ENCODE measurements around the gene SPAG17.
A peak's percentile ranks its signal among the peaks of the same experiment; 100 is the strongest.

SPAG17 gene

DNA sequence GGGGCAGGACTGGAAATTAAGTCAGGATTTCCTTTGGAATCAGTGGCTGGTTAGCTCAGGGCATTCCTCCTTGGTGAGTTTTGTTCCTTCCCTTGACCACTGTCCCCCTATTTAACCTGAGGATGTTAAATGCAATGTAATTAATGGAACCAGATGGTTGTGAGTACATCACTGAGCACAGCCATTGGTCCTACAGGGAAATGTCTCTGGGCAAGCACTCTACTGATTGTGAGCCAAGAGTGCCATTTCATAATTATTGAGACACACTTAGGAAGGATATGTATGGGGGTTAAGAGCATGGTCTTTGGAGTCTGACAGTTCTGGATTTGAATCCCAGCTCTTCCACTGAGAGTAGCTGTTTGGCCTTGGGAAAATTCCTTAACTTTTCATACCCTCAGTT is 74.4 kb downstream of the SPAG17 start:
- Histone ChIP-seq H3K4me1 (ENCODE audit: insufficient read depth, poor library complexity, severe bottlenecking) (peaks cover 28% of the 10 kb centered on the region), H3K27ac (ENCODE audit: poor library complexity, severe bottlenecking) (no peak overlapping the region), H3K9me3 (ENCODE audit: severe bottlenecking) (no peaks in the 10 kb centered on the region), H3K4me3 (ENCODE audit: severe bottlenecking) (no peak overlapping the region), H3K27me3 (ENCODE audit: insufficient read depth, poor library complexity, severe bottlenecking) (no peaks in the 10 kb centered on the region), H3K36me3 (ENCODE audit: low read depth) (no peaks in the 10 kb centered on the region)
- no peak for TF ChIP-seq CTCF (IDR thresholded peaks at IDR 0.05; ENCODE audit: poor library complexity, severe bottlenecking)
- DNase-seq (ENCODE audit: low spot score) (no peak), ATAC-seq (ENCODE audit: low read depth) (no peak)

- no peaks in the 10 kb centered on the region for H3K36me3 ChIP-seq (ENCODE audit: low read depth)
- no peak overlapping the region for H3K27ac ChIP-seq (ENCODE audit: poor library complexity, severe bottlenecking)
- no peaks in the 10 kb centered on the region for H3K27me3 ChIP-seq (ENCODE audit: insufficient read depth, poor library complexity, severe bottlenecking)
- no peaks in the 10 kb centered on the region for H3K9me3 ChIP-seq (ENCODE audit: severe bottlenecking)
- no peak for DNase-seq (ENCODE audit: low spot score)
- no peak for ATAC-seq (ENCODE audit: low read depth)
- no peak for TF ChIP-seq CTCF (IDR thresholded peaks at IDR 0.05; ENCODE audit: poor library complexity, severe bottlenecking)
- peaks cover 5% of the 10 kb centered on the region for H3K4me1 ChIP-seq (ENCODE audit: insufficient read depth, poor library complexity, severe bottlenecking)
- H3K4me3 ChIP-seq (ENCODE audit: severe bottlenecking): no peak overlapping the region
Measured at GRCh38 chr1:118104951-118105350, 80.1 kb downstream of the SPAG17 start.

- Histone ChIP-seq H3K4me3 (ENCODE audit: severe bottlenecking) (no peak overlapping the region), H3K27me3 (ENCODE audit: insufficient read depth, poor library complexity, severe bottlenecking) (no peaks in the 10 kb centered on the region), H3K9me3 (ENCODE audit: severe bottlenecking) (no peaks in the 10 kb centered on the region), H3K4me1 (ENCODE audit: insufficient read depth, poor library complexity, severe bottlenecking) (peaks cover 10% of the 10 kb centered on the region), H3K27ac (ENCODE audit: poor library complexity, severe bottlenecking) (no peak overlapping the region), H3K36me3 (ENCODE audit: low read depth) (no peaks in the 10 kb centered on the region)
- DNase-seq (ENCODE audit: low spot score) (no peak), ATAC-seq (ENCODE audit: low read depth) (no peak)
- no peak for TF ChIP-seq CTCF (IDR thresholded peaks at IDR 0.05; ENCODE audit: poor library complexity, severe bottlenecking)
Measured at GRCh38 chr1:118102445-118102844, 82.6 kb downstream of the SPAG17 start.

DNA sequence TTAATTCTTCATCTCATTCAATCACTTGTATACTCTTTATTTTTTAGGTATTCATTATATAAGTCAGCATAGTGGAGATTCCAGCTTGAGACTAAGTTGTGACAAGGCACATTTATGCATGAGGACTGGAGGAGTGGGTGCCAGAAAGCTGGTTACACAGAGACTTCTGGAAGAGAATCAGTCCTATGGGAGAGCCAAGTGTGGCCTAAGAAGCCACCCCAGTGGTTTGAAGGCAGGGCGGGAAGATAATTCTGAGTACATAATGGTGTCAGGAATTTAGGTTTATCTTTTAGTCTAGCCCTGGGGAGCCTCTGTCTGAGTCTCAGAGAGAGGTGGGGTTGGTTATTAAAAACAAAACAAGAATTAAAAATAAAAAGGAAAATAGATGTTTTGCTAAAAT is 83.0 kb downstream of the SPAG17 start:
- Histone ChIP-seq H3K9me3 (ENCODE audit: severe bottlenecking) (no peaks in the 10 kb centered on the region), H3K4me1 (ENCODE audit: insufficient read depth, poor library complexity, severe bottlenecking) (peaks cover 12% of the 10 kb centered on the region), H3K4me3 (ENCODE audit: severe bottlenecking) (no peak overlapping the region), H3K27ac (ENCODE audit: poor library complexity, severe bottlenecking) (no peak overlapping the region), H3K36me3 (ENCODE audit: low read depth) (no peaks in the 10 kb centered on the region), H3K27me3 (ENCODE audit: insufficient read depth, poor library complexity, severe bottlenecking) (no peaks in the 10 kb centered on the region)
- TF ChIP-seq CTCF (IDR thresholded peaks at IDR 0.05; ENCODE audit: poor library complexity, severe bottlenecking): no peak
- no peak for DNase-seq (ENCODE audit: low spot score)
- ATAC-seq (ENCODE audit: low read depth): no peak

GRCh38 chr1:118101515-118101844 is 83.5 kb downstream of the SPAG17 start:
- H3K9me3 ChIP-seq (ENCODE audit: severe bottlenecking): no peaks in the 10 kb centered on the region
- H3K36me3 ChIP-seq (ENCODE audit: low read depth): no peaks in the 10 kb centered on the region
- ATAC-seq (ENCODE audit: low read depth) (peak; percentile 71), DNase-seq (ENCODE audit: low spot score) (no peak)
- H3K4me3 ChIP-seq (ENCODE audit: severe bottlenecking): no peak overlapping the region
- H3K27me3 ChIP-seq (ENCODE audit: insufficient read depth, poor library complexity, severe bottlenecking): no peaks in the 10 kb centered on the region
- H3K4me1 ChIP-seq (ENCODE audit: insufficient read depth, poor library complexity, severe bottlenecking): peaks cover 12% of the 10 kb centered on the region
- no peak for TF ChIP-seq CTCF (IDR thresholded peaks at IDR 0.05; ENCODE audit: poor library complexity, severe bottlenecking)
- H3K27ac ChIP-seq (ENCODE audit: poor library complexity, severe bottlenecking): no peak overlapping the region
